Panc1 (cell line): ENCODE measurements around the gene RNF41.

Experiments used
- POLR2AphosphoS5 ChIP-seq: IDR thresholded peaks from 2 replicates; pipeline ENCODE4 v1.6.1; 2012; ENCODE audit warnings: mild to moderate bottlenecking, low read depth, low read length, moderate library complexity
- REST ChIP-seq, 2 experiments: IDR thresholded peaks; 2 replicates each; pipeline ENCODE4 v1.6.1; 2011 to 2012; ENCODE audit warnings: low read depth in 2 of 2, control low read depth in 1 of 2, low read length in 1 of 2, mild to moderate bottlenecking in 1 of 2, moderate library complexity in 1 of 2; ENCODE audit not compliant: insufficient read depth in 1 of 2
- SIN3A ChIP-seq: IDR thresholded peaks from 2 replicates; pipeline ENCODE4 v1.6.1; 2012; ENCODE audit warnings: low read depth, mild to moderate bottlenecking, low read length, moderate library complexity, borderline replicate concordance; ENCODE audit not compliant: insufficient read depth
- TF ChIP-seq, protein P1 (sequence below): fragments of 450-650 bp; IDR thresholded peaks from 2 replicates; pipeline ENCODE4 v1.5.1; 2017; ENCODE audit warnings: mild to moderate bottlenecking

GRCh38 chr12:56152756-56153677, 68.7 kb downstream of the RNF41 start:
- TF ChIP-seq, protein P1, sequence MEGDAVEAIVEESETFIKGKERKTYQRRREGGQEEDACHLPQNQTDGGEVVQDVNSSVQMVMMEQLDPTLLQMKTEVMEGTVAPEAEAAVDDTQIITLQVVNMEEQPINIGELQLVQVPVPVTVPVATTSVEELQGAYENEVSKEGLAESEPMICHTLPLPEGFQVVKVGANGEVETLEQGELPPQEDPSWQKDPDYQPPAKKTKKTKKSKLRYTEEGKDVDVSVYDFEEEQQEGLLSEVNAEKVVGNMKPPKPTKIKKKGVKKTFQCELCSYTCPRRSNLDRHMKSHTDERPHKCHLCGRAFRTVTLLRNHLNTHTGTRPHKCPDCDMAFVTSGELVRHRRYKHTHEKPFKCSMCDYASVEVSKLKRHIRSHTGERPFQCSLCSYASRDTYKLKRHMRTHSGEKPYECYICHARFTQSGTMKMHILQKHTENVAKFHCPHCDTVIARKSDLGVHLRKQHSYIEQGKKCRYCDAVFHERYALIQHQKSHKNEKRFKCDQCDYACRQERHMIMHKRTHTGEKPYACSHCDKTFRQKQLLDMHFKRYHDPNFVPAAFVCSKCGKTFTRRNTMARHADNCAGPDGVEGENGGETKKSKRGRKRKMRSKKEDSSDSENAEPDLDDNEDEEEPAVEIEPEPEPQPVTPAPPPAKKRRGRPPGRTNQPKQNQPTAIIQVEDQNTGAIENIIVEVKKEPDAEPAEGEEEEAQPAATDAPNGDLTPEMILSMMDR = no peak
- TF ChIP-seq POLR2AphosphoS5 (no peak), SIN3A (no peak), REST (IDR thresholded peaks at IDR 0.05; ENCODE audit: insufficient read depth in 1 of 2, low read depth in 2 of 2, low read length in 1 of 2) (no peak)
